Measurements from ENCODE around the gene IKZF1.
A peak's percentile ranks its signal among the peaks of the same experiment; 100 is the strongest.

Gene IKZF1

DNA sequence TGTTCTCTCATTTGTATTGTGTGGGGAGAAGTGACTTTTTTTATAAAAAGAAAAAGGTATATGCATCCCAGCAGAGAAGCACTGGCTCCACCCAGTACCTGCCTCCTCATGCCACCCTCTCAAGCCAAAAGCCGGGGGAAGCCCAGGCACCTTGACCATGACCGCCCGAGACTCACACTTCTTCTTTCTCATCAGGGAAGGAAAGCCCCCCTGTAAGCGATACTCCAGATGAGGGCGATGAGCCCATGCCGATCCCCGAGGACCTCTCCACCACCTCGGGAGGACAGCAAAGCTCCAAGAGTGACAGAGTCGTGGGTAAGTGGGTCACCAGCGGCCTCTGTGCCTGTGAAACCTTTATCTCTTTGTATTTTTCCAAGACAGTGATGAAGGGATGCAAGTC lies 22.9 kb downstream of the IKZF1 start:
- TF ChIP-seq EZH2phosphoT487 (IDR thresholded peaks at IDR 0.05; ENCODE audit: low read depth): no peak
- TF ChIP-seq, protein P1, sequence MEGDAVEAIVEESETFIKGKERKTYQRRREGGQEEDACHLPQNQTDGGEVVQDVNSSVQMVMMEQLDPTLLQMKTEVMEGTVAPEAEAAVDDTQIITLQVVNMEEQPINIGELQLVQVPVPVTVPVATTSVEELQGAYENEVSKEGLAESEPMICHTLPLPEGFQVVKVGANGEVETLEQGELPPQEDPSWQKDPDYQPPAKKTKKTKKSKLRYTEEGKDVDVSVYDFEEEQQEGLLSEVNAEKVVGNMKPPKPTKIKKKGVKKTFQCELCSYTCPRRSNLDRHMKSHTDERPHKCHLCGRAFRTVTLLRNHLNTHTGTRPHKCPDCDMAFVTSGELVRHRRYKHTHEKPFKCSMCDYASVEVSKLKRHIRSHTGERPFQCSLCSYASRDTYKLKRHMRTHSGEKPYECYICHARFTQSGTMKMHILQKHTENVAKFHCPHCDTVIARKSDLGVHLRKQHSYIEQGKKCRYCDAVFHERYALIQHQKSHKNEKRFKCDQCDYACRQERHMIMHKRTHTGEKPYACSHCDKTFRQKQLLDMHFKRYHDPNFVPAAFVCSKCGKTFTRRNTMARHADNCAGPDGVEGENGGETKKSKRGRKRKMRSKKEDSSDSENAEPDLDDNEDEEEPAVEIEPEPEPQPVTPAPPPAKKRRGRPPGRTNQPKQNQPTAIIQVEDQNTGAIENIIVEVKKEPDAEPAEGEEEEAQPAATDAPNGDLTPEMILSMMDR (IDR thresholded peaks at IDR 0.05; ENCODE audit: low read depth, low read length): 0 out of 2 replicates have a peak, but pooled peaks have one; percentile 11
- no peaks in the 10 kb centered on the region for H3K27me3 ChIP-seq (ENCODE audit: low read depth, low read length)
- H3K4me2 ChIP-seq (ENCODE audit: low read length): peak overlapping the region; percentile 56
- no peak overlapping the region for H2AFZ ChIP-seq (ENCODE audit: low read depth, low read length)
- peaks cover 100% of the 10 kb centered on the region for H3K4me1 ChIP-seq (ENCODE audit: low read length)
- peak overlapping the region; percentile 78 for H3K27ac ChIP-seq (ENCODE audit: low read length)
- peak overlapping the region; percentile 58 for H3K9ac ChIP-seq (ENCODE audit: low read length)
- H3K4me3 ChIP-seq (ENCODE audit: low read length): peak overlapping the region; percentile 45
- H3K36me3 ChIP-seq (replicated peaks; ENCODE audit: low read depth, low read length): peaks cover 59% of the 10 kb centered on the region
- no peaks in the 10 kb centered on the region for H3K9me3 ChIP-seq (ENCODE audit: insufficient read depth, low read length)
- H4K20me1 ChIP-seq (ENCODE audit: insufficient read depth, low read length): peaks cover 41% of the 10 kb centered on the region
- H3K79me2 ChIP-seq (ENCODE audit: low read length): peaks cover 99% of the 10 kb centered on the region

- Histone ChIP-seq H3K9ac (ENCODE audit: low read length) (peak overlapping the region; percentile 65), H3K27me3 (ENCODE audit: low read depth, low read length) (no peaks in the 10 kb centered on the region), H3K4me3 (ENCODE audit: low read length) (peak overlapping the region; percentile 50; the same call in 1 of the 2 replicates), H3K79me2 (ENCODE audit: low read length) (peaks cover 99% of the 10 kb centered on the region), H3K4me1 (ENCODE audit: low read length) (peaks cover 100% of the 10 kb centered on the region), H3K27ac (ENCODE audit: low read length) (peak overlapping the region; percentile 98), H3K9me3 (ENCODE audit: insufficient read depth, low read length) (no peaks in the 10 kb centered on the region), H4K20me1 (ENCODE audit: insufficient read depth, low read length) (peaks cover 47% of the 10 kb centered on the region), H3K4me2 (ENCODE audit: low read length) (peak overlapping the region; percentile 75), H3K36me3 (replicated peaks; ENCODE audit: low read depth, low read length) (peaks cover 56% of the 10 kb centered on the region), H2AFZ (ENCODE audit: low read depth, low read length) (no peak overlapping the region)
- TF ChIP-seq, protein P1 (IDR thresholded peaks at IDR 0.05; ENCODE audit: low read depth, low read length): no peak
Observed at GRCh38 chr7:50329775-50330174, 25.3 kb downstream of the IKZF1 start.

GRCh38 chr7:50330254-50330653 lies 25.7 kb downstream of the IKZF1 start:
- Histone ChIP-seq H3K9ac (ENCODE audit: low read length) (peak overlapping the region; percentile 65), H3K4me3 (ENCODE audit: low read length) (peak overlapping the region; percentile 50; the same call in 1 of the 2 replicates), H3K9me3 (ENCODE audit: insufficient read depth, low read length) (no peaks in the 10 kb centered on the region), H3K27ac (ENCODE audit: low read length) (peak overlapping the region; percentile 98), H3K4me1 (ENCODE audit: low read length) (peaks cover 100% of the 10 kb centered on the region), H3K4me2 (ENCODE audit: low read length) (peak overlapping the region; percentile 75), H4K20me1 (ENCODE audit: insufficient read depth, low read length) (peaks cover 52% of the 10 kb centered on the region), H2AFZ (ENCODE audit: low read depth, low read length) (no peak overlapping the region), H3K36me3 (replicated peaks; ENCODE audit: low read depth, low read length) (peaks cover 59% of the 10 kb centered on the region), H3K27me3 (ENCODE audit: low read depth, low read length) (no peaks in the 10 kb centered on the region), H3K79me2 (ENCODE audit: low read length) (peaks cover 99% of the 10 kb centered on the region)
- no peak for TF ChIP-seq EZH2phosphoT487 (IDR thresholded peaks at IDR 0.05; ENCODE audit: low read depth)
- TF ChIP-seq, protein P1 (IDR thresholded peaks at IDR 0.05; ENCODE audit: low read depth, low read length): no peak

DNA sequence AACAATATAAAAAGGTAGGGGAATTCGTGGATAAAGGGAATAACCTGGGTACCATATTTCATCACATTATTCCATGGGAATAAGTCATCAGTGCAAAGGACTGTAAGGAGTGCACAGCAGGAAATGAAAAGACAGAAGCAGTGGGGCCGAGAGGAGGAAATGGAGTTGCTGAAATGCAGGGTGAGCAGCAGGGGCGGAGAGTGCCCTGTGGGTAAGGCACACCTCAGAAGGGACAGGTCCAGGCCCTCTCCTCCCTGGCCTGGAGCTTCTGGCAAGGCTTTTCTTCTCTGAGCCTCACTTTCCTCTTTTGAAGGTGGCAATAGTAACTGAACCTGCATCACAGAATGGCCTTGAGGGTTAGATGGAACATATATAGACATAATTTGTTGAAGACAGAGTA lies 26.2 kb downstream of the IKZF1 start:
- H3K27me3 ChIP-seq (ENCODE audit: low read depth, low read length): no peaks in the 10 kb centered on the region
- peaks cover 56% of the 10 kb centered on the region for H4K20me1 ChIP-seq (ENCODE audit: insufficient read depth, low read length)
- TF ChIP-seq, protein P1 (IDR thresholded peaks at IDR 0.05; ENCODE audit: low read depth, low read length): no peak
- TF ChIP-seq EZH2phosphoT487 (IDR thresholded peaks at IDR 0.05; ENCODE audit: low read depth): no peak
- H3K4me2 ChIP-seq (ENCODE audit: low read length): peak overlapping the region; percentile 75
- H3K4me3 ChIP-seq (ENCODE audit: low read length): peak overlapping the region; percentile 50
- H3K79me2 ChIP-seq (ENCODE audit: low read length): peaks cover 99% of the 10 kb centered on the region
- H3K9me3 ChIP-seq (ENCODE audit: insufficient read depth, low read length): no peaks in the 10 kb centered on the region
- peak overlapping the region; percentile 65 for H3K9ac ChIP-seq (ENCODE audit: low read length)
- no peak overlapping the region for H2AFZ ChIP-seq (ENCODE audit: low read depth, low read length)
- H3K27ac ChIP-seq (ENCODE audit: low read length): peak overlapping the region; percentile 98
- H3K4me1 ChIP-seq (ENCODE audit: low read length): peaks cover 100% of the 10 kb centered on the region
- H3K36me3 ChIP-seq (replicated peaks; ENCODE audit: low read depth, low read length): peaks cover 61% of the 10 kb centered on the region

All from OCI-LY3 (cell line).